ENCODE data around the gene OR11L1.

DNA sequence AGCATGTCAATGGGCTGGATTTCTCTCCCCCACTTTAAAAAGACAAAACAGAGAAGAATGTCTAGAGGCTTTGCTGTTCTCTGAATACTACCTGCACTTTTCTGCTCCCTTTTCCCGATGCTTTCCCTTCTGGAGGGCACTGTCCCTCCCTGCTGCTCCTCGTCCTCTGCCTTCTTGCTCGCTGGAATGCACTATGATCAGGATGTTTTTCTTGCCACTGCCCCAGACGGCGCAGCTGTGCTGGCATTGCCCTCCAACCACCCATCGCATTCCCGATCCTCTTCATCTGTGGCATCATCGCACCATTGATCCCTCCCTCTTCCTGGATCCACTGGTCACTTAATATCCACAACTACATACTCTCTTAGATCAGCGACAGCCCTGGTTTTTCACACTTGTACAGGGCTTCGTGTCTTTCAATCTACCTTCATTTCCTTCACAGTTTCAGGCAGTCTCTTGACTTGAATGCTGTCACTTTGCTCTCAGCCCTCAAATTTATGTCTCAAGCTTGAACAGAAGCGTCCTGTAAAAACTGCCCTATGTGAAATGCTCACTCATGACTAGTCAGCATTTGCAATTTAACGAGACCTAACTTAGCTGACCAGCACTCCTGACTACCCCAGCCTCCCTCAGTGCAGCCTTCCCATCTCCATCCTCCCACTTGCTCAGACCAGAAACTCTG, 3.5 kb upstream of the OR11L1 start:
- TF ChIP-seq, protein P1, sequence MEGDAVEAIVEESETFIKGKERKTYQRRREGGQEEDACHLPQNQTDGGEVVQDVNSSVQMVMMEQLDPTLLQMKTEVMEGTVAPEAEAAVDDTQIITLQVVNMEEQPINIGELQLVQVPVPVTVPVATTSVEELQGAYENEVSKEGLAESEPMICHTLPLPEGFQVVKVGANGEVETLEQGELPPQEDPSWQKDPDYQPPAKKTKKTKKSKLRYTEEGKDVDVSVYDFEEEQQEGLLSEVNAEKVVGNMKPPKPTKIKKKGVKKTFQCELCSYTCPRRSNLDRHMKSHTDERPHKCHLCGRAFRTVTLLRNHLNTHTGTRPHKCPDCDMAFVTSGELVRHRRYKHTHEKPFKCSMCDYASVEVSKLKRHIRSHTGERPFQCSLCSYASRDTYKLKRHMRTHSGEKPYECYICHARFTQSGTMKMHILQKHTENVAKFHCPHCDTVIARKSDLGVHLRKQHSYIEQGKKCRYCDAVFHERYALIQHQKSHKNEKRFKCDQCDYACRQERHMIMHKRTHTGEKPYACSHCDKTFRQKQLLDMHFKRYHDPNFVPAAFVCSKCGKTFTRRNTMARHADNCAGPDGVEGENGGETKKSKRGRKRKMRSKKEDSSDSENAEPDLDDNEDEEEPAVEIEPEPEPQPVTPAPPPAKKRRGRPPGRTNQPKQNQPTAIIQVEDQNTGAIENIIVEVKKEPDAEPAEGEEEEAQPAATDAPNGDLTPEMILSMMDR (IDR thresholded peaks at IDR 0.05; ENCODE audit: insufficient read depth, low read length, poor library complexity, severe bottlenecking), result no peak
- no peak for TF ChIP-seq EZH2phosphoT487 (conservative IDR thresholded peaks at IDR 0.05; ENCODE audit: low read length)
